ENCODE data around the gene CDADC1.

The CDADC1 gene

GRCh38 chr13:49304763-49305700 is 57.3 kb downstream of the CDADC1 start:
- FAIRE-seq (no peak), DNase-seq (ENCODE audit: insufficient read length, low spot score) (no peak)
- TF ChIP-seq POU2F2 (IDR thresholded peaks at IDR 0.05; ENCODE audit: low read depth, low read length): no peak
- TF ChIP-seq PAX5 (IDR thresholded peaks at IDR 0.05; ENCODE audit: insufficient read depth, low read length, severe bottlenecking): no peak
- TF ChIP-seq POLR2AphosphoS5 (IDR thresholded peaks at IDR 0.05; ENCODE audit: low read depth, low read length): no peak
- TF ChIP-seq TAF1 (IDR thresholded peaks at IDR 0.05; ENCODE audit: low read depth, low read length): no peak
- TF ChIP-seq POLR2A (IDR thresholded peaks at IDR 0.05; ENCODE audit: low read depth, low read length): no peak
- TF ChIP-seq SPI1 (IDR thresholded peaks at IDR 0.05; ENCODE audit: low read depth, low read length): no peak

GRCh38 chr13:49305792-49306425 is 58.2 kb downstream of the CDADC1 start:
- TF ChIP-seq TAF1 (IDR thresholded peaks at IDR 0.05; ENCODE audit: low read depth, low read length): no peak
- no peak for TF ChIP-seq POLR2A (IDR thresholded peaks at IDR 0.05; ENCODE audit: low read depth, low read length)
- no peak for TF ChIP-seq PAX5 (IDR thresholded peaks at IDR 0.05; ENCODE audit: insufficient read depth, low read length, severe bottlenecking)
- no peak for TF ChIP-seq SPI1 (IDR thresholded peaks at IDR 0.05; ENCODE audit: low read depth, low read length)
- no peak for TF ChIP-seq POU2F2 (IDR thresholded peaks at IDR 0.05; ENCODE audit: low read depth, low read length)
- TF ChIP-seq POLR2AphosphoS5 (IDR thresholded peaks at IDR 0.05; ENCODE audit: low read depth, low read length): no peak
- FAIRE-seq (no peak), DNase-seq (ENCODE audit: insufficient read length, low spot score) (no peak)

GRCh38 chr13:49307365-49307764 is 59.6 kb downstream of the CDADC1 start:
- no peak for TF ChIP-seq POLR2AphosphoS5 (IDR thresholded peaks at IDR 0.05; ENCODE audit: low read depth, low read length)
- no peak for TF ChIP-seq POLR2A (IDR thresholded peaks at IDR 0.05; ENCODE audit: low read depth, low read length)
- TF ChIP-seq POU2F2 (IDR thresholded peaks at IDR 0.05; ENCODE audit: low read depth, low read length): no peak
- no peak for TF ChIP-seq TAF1 (IDR thresholded peaks at IDR 0.05; ENCODE audit: low read depth, low read length)
- no peak for TF ChIP-seq SPI1 (IDR thresholded peaks at IDR 0.05; ENCODE audit: low read depth, low read length)
- TF ChIP-seq PAX5 (IDR thresholded peaks at IDR 0.05; ENCODE audit: insufficient read depth, low read length, severe bottlenecking): no peak
- FAIRE-seq (no peak), DNase-seq (ENCODE audit: insufficient read length, low spot score) (no peak)

GRCh38 chr13:49308097-49308875 is 60.6 kb downstream of the CDADC1 start:
- TF ChIP-seq POLR2AphosphoS5 (IDR thresholded peaks at IDR 0.05; ENCODE audit: low read depth, low read length): no peak
- no peak for TF ChIP-seq SPI1 (IDR thresholded peaks at IDR 0.05; ENCODE audit: low read depth, low read length)
- TF ChIP-seq POU2F2 (IDR thresholded peaks at IDR 0.05; ENCODE audit: low read depth, low read length): no peak
- no peak for TF ChIP-seq TAF1 (IDR thresholded peaks at IDR 0.05; ENCODE audit: low read depth, low read length)
- TF ChIP-seq PAX5 (IDR thresholded peaks at IDR 0.05; ENCODE audit: insufficient read depth, low read length, severe bottlenecking): no peak
- no peak for TF ChIP-seq POLR2A (IDR thresholded peaks at IDR 0.05; ENCODE audit: low read depth, low read length)
- DNase-seq (ENCODE audit: insufficient read length, low spot score) (no peak), FAIRE-seq (no peak)

GRCh38 chr13:49308921-49309408 is 61.2 kb downstream of the CDADC1 start:
- DNase-seq (ENCODE audit: insufficient read length, low spot score) (no peak), FAIRE-seq (no peak)
- TF ChIP-seq POLR2A (IDR thresholded peaks at IDR 0.05; ENCODE audit: low read depth, low read length): no peak
- TF ChIP-seq POU2F2 (IDR thresholded peaks at IDR 0.05; ENCODE audit: low read depth, low read length): no peak
- no peak for TF ChIP-seq TAF1 (IDR thresholded peaks at IDR 0.05; ENCODE audit: low read depth, low read length)
- no peak for TF ChIP-seq POLR2AphosphoS5 (IDR thresholded peaks at IDR 0.05; ENCODE audit: low read depth, low read length)
- TF ChIP-seq SPI1 (IDR thresholded peaks at IDR 0.05; ENCODE audit: low read depth, low read length): no peak
- TF ChIP-seq PAX5 (IDR thresholded peaks at IDR 0.05; ENCODE audit: insufficient read depth, low read length, severe bottlenecking): no peak

GRCh38 chr13:49310251-49310650 is 62.5 kb downstream of the CDADC1 start:
- TF ChIP-seq POLR2AphosphoS5 (IDR thresholded peaks at IDR 0.05; ENCODE audit: low read depth, low read length) (no peak), POLR2A (IDR thresholded peaks at IDR 0.05; ENCODE audit: low read depth, low read length) (no peak), PAX5 (IDR thresholded peaks at IDR 0.05; ENCODE audit: insufficient read depth, low read length, severe bottlenecking) (no peak), TAF1 (IDR thresholded peaks at IDR 0.05; ENCODE audit: low read depth, low read length) (no peak), POU2F2 (IDR thresholded peaks at IDR 0.05; ENCODE audit: low read depth, low read length) (no peak), SPI1 (IDR thresholded peaks at IDR 0.05; ENCODE audit: low read depth, low read length) (no peak)
- no peak for DNase-seq (ENCODE audit: insufficient read length, low spot score)
- FAIRE-seq: no peak

- no peak for DNase-seq (ENCODE audit: insufficient read length, low spot score)
- TF ChIP-seq PAX5 (IDR thresholded peaks at IDR 0.05; ENCODE audit: insufficient read depth, low read length, severe bottlenecking) (no peak), POLR2AphosphoS5 (IDR thresholded peaks at IDR 0.05; ENCODE audit: low read depth, low read length) (no peak), POLR2A (IDR thresholded peaks at IDR 0.05; ENCODE audit: low read depth, low read length) (no peak), TAF1 (IDR thresholded peaks at IDR 0.05; ENCODE audit: low read depth, low read length) (no peak), SPI1 (IDR thresholded peaks at IDR 0.05; ENCODE audit: low read depth, low read length) (no peak), POU2F2 (IDR thresholded peaks at IDR 0.05; ENCODE audit: low read depth, low read length) (no peak)
- no peak for FAIRE-seq
Observed at GRCh38 chr13:49311816-49312215, 64.1 kb downstream of the CDADC1 start.

GRCh38 chr13:49314344-49314882 is 66.7 kb downstream of the CDADC1 start:
- no peak for TF ChIP-seq POU2F2 (IDR thresholded peaks at IDR 0.05; ENCODE audit: low read depth, low read length)
- no peak for TF ChIP-seq SPI1 (IDR thresholded peaks at IDR 0.05; ENCODE audit: low read depth, low read length)
- no peak for TF ChIP-seq PAX5 (IDR thresholded peaks at IDR 0.05; ENCODE audit: insufficient read depth, low read length, severe bottlenecking)
- TF ChIP-seq TAF1 (IDR thresholded peaks at IDR 0.05; ENCODE audit: low read depth, low read length): no peak
- TF ChIP-seq POLR2AphosphoS5 (IDR thresholded peaks at IDR 0.05; ENCODE audit: low read depth, low read length): no peak
- TF ChIP-seq POLR2A (IDR thresholded peaks at IDR 0.05; ENCODE audit: low read depth, low read length): no peak
- no peak for FAIRE-seq
- no peak for DNase-seq (ENCODE audit: insufficient read length, low spot score)

Measured in GM12891 (cell line).